LoVo (cell line): Measurements from ENCODE around the gene KCNK5.

Experiments
- DNase-seq: peaks from one replicate; pipeline ENCODE4 v3.0.0-alpha.2; 2016; ENCODE audit warnings: low spot score

KCNK5 gene

GRCh38 chr6:39171489-39172376 lies 57.5 kb downstream of the KCNK5 start:
- DNase-seq = no peak

- no peak for DNase-seq
These were observed 58.4 kb downstream of the KCNK5 start for GRCh38 chr6:39170860-39171259.

- DNase-seq = no peak
These were observed 58.9 kb downstream of the KCNK5 start for GRCh38 chr6:39170389-39170788.

GRCh38 chr6:39169448-39170344 lies 59.6 kb downstream of the KCNK5 start:
- DNase-seq = no peak

- no peak for DNase-seq
These were observed 61.2 kb downstream of the KCNK5 start for GRCh38 chr6:39167866-39168625.

GRCh38 chr6:39167321-39167720 lies 62.0 kb downstream of the KCNK5 start:
- DNase-seq = no peak

- no peak for DNase-seq
These were observed 62.4 kb downstream of the KCNK5 start for GRCh38 chr6:39166912-39167290.

- peak; percentile 66 for DNase-seq
These were observed 62.9 kb downstream of the KCNK5 start for GRCh38 chr6:39166189-39166911.

- no peak for DNase-seq
These were observed 71.8 kb downstream of the KCNK5 start for GRCh38 chr6:39157511-39157910.

GRCh38 chr6:39156801-39157200 lies 72.5 kb downstream of the KCNK5 start:
- no peak for DNase-seq

GRCh38 chr6:39154705-39155104 lies 74.6 kb downstream of the KCNK5 start:
- no peak for DNase-seq

- DNase-seq = no peak
These were observed 75.4 kb downstream of the KCNK5 start for GRCh38 chr6:39153766-39154397.

GRCh38 chr6:39152262-39152661 lies 77.0 kb downstream of the KCNK5 start:
- no peak for DNase-seq

GRCh38 chr6:39151211-39151610 lies 78.1 kb downstream of the KCNK5 start:
- DNase-seq = no peak

GRCh38 chr6:39144481-39145173 lies 84.6 kb downstream of the KCNK5 start:
- DNase-seq = no peak

GRCh38 chr6:39143238-39143930 lies 85.9 kb downstream of the KCNK5 start:
- no peak for DNase-seq

- DNase-seq = no peak
These were observed 88.6 kb downstream of the KCNK5 start for GRCh38 chr6:39140556-39141167.
